Inflammatory macrophage (primary cell): ENCODE measurements around the gene NR4A1.

Experiments used
- DNase-seq, 2 donors: peaks; one replicate each; pipeline ENCODE4 v3.0.0-alpha.2; 2020 to 2022

Gene NR4A1

GRCh38 chr12:52018433-52019112 is 32.7 kb upstream of the NR4A1 start:
- DNase-seq, result no peak

GRCh38 chr12:52019113-52019770 is 32.0 kb upstream of the NR4A1 start:
- DNase-seq, result no peak

DNA sequence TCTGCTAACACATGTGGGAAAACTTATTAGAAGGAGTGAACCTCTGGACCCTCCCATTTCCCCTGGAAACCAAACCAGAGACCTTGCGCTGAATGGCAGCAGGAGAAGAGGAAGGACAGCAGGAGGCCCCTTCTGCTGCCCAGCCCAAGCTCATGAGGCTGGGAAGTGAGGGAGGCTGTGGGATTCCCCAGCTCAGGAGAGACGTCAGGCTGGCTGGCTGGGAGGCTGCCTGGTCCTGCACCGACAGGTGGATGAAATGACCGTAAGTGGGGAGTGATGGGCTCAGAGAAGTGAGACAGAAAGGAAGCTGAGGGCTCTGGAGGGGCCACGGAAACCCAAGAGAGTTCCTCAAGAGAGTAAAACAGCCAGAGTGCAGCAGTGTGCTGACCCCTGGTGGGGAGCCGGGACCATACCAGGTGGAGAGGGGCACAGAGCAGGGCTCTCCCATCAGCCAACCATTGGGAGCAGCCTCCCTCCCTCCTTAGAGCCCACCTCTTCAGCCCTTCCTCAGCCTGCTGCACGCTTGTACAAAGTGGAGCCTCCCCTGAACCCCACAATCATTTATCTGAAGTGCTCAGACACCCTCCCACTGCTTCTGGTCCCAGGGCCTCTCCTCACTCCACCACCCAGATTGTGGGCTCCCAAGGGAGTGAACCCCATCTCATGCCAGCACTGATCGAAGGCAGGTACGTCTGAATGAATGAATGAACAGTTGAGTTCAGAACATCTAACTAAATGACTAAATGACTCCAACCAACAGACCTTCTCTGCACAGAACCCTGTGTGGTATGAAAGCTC is 30.5 kb upstream of the NR4A1 start:
- peak; percentile 35 to 55 for DNase-seq

- DNase-seq, result no peak
These were observed 28.4 kb upstream of the NR4A1 start for GRCh38 chr12:52022841-52023181.

DNA sequence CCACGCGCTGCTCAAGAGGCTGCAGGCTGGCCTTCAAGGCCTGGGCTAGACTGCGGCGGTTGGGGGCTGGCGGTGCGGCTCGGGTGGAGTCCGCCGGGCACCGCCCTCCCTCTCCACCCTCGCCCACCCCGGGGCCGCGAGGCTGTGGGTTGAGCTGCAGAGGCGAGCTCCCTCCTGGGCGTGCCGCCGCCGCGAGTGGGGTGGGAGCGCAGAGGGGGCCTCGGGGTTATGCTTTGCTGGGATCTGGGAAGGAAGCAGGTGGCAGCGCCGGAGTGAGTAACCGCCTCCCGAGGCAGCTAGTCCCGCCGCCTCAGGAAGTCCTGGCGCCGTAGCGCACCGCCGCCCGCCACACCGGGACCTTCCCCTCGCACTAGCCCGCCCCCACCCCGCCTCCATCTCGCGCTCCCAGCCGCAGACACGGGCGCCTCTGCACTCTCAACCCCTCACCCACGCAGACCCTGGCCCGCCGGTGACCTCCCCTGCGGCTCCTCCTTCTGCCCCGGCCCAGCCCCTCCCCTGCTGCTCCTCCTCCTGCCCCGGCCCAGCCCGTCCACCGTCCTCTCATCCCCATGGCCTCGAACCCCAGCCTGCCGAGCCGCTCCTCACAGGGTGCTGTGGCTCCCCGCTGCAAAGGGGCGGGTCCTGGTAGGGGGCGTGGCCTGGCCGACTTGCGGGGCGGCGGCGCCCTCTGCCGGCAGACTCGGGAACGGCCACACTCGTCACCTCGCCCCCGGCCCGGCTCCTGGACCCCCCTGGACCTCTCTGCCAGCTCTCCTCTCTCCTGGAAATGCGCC is 27.9 kb upstream of the NR4A1 start:
- peak; percentile 72 to 86 for DNase-seq

GRCh38 chr12:52023976-52024688 is 27.1 kb upstream of the NR4A1 start:
- DNase-seq, result no peak

DNA sequence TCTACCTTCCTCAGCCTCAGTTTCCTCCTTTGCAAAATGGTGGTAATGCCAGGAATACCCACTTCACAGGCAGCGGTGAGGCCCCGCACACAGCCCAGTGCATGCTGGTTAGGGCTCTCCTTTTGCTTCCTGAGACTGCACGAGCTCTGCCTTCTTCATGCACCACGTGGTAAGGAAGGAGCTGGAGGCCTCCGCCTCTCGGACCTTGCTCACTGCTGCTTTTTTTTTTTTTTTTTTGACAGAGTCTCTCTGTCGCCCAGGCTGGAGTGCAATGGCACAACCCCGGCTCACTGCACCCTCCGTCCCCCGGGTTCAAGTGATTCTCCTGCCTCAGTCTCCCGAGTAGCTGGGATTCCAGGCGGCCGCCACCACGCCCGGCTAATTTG is 26.4 kb upstream of the NR4A1 start:
- peak; percentile 77 to 86 for DNase-seq

DNA sequence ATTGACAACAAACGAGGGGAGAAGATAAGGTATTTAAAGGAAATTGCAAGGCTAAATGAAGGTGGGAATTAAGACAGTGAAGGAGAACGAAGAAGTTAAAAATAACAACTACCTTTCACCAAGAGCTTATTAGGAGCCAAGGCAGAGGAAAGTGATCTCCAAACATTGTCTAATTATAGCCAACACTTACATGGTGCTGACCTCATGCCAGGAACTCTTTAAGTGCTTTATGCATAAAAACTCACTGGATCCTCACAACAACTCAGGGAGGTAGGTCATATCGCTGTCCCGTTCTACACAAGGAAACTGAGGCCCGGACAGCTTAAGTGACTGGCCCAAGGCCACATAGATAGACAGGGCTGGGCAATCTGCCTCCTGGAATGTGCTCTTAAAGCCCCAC is 25.0 kb upstream of the NR4A1 start:
- no peak for DNase-seq

GRCh38 chr12:52027085-52027843 is 24.0 kb upstream of the NR4A1 start:
- no peak for DNase-seq

DNA sequence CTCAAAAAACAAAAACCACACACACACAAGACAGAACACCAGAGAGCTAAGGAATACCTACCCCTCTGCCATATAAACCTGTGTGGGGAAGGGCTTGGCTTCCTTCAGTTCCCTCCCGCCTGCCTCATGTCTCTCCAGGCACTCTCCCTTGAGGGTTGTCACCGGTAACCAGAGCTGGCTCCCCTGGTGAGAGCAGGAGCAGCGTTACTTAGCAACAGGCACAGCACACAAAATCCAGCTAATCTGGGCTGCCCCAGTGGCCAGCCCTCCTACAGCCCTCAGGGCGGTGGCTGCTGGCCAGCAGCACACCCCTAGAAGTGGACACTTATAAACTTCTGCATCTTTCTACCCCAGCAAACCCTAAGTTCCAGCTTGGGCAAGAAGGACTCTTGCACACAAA is 21.6 kb upstream of the NR4A1 start:
- DNase-seq, result no peak

DNA sequence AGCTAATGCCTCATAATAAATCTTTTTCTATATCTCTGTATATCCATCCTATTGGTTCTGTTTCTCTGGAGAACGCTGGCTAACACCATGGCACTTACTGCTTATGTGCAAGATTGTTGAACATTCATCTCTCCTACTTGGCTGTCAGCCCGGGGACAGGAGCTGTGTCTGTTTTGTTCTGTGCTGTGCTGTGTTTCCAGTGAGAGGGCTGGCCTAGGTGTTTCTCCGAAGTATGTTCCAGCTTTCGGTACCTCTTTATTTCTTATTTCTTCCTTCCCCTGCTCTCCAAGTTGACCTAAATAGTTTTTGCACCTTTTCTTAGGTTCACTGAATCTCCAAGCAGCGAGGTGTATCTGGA is 18.8 kb upstream of the NR4A1 start:
- no peak for DNase-seq

DNA sequence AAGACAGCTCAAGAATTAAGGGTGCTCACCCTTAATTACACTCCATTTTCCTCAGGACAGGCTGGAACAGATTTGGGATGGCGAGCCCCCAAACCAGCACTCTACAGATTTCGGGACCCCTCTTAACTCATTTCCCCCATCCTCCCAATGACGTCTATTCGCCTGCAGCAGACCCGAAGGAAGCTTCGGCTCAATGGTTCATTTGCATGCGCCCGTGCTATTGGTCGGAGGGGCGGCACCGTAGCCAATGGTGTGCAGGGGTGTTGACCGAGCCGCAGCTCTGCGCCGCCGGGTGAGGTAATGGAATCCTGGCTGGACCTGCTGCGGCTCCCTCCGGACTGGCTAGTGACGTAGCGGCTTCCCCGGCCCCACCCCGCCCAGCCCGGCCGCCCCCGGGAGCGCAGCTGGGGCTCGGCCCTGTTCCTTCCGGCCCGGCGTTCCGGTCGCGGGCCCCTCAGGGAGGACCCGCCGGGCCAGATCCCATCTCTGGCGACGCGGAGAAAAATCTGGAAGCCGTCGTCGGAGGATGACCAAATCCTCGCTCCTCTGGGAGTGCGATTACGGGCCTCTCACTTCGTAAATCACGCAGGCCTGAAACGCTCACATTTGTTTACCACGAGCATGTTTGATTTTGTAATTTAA is 18.3 kb upstream of the NR4A1 start:
- peak; percentile 92 to 96 for DNase-seq

DNA sequence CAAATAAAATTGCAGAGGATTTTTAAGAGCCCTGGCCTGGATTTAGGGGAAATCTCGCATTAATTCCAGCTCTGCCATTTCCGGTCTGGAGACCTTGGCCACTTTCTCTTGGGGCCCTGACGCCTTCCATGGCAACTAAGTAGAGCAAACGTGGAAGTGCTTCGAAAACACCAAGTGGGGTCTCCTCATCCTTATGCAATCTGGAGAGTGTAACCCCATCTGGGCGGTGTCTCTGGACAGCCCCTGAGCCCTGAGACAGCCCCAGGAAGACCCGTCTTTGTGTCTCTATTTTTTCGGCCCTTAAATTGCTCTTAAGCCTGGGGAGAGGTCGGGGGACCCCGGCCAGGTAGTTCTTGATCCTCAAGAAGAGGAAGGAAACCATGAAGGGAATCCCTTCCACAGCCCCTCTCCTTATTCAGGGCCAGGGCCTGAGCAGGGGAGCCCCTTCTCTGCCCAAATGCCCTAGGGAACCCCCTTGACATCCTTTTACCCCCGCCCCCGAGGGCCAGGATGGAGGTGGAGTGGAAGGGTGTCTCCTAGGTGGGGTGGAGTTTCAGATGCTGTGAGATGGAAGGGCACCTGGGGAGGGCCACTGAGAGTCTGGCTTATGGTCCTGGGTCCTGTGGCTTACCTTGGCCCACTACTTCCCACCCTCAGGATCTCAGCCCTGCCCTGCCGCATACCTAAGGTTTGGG is 17.6 kb upstream of the NR4A1 start:
- DNase-seq, result no peak

GRCh38 chr12:52035190-52035589 is 16.1 kb upstream of the NR4A1 start:
- DNase-seq, result no peak

DNA sequence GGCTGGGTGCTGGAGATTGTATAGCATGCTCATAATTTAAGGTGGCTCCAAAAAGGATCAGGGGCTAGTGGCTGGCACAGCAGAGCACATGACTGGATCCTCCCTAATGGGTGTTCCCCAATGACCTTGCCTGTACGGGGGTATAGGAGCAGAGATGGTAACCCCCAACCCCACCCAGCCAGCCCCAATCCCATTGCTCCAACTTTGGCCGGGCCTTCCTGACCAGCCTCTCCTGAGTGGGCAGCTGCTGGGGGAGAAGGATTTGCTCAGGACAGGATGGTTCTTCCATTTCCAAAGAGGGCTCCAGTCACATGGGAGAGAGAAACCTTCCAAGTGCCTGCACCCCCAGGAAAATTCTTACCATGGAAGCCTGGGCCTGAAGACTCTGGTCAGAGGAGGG is 15.3 kb upstream of the NR4A1 start:
- no peak for DNase-seq

DNA sequence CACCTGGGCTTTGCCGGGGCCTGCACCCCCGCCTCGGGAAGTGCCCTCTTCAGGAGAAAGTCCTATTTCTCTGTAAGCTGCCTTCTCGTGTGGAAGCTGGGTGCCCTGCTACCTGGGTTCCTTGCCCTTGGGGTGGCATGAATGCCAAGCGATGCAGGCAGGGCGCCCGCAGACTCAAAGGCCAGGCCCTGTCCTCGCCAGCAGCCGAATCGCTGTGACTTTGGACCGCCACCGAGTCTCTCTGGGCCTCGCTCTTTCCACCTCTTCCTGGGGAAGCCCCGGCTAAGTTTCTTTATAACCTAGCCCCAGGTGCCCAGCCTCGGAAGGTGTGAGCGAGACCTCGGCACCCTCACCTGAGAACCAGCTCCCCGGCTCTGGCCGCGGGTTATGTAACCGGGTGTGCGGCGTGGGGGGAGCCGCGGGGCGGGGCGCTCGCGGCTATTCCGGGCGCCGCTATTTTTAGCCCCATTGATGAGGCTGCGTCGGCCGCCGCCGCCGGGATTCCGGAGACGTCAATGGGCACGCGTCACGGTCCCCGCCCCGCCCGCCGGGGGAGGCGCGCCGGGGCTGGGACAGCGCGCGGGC is 14.6 kb upstream of the NR4A1 start:
- DNase-seq, result peak; percentile 42 to 68

GRCh38 chr12:52037248-52037861 is 13.9 kb upstream of the NR4A1 start:
- no peak for DNase-seq

- peak in 1 of 2 donors; percentile 38 for DNase-seq
These were observed 12.8 kb upstream of the NR4A1 start for GRCh38 chr12:52038447-52038846.

GRCh38 chr12:52041035-52041434 is 10.2 kb upstream of the NR4A1 start:
- DNase-seq, result no peak

- DNase-seq, result no peak
These were observed 9.5 kb upstream of the NR4A1 start for GRCh38 chr12:52041695-52042123.
